GM12872 (cell line): ENCODE data around the gene RPS6KA2.

Source experiments
- TF ChIP-seq, protein P1 (sequence below): IDR thresholded peaks from 3 replicates; pipeline ENCODE4 v1.5.1; 2011; ENCODE audit warnings: low read depth, mild to moderate bottlenecking, low read length, moderate library complexity; ENCODE audit not compliant: insufficient read depth

The RPS6KA2 gene

DNA sequence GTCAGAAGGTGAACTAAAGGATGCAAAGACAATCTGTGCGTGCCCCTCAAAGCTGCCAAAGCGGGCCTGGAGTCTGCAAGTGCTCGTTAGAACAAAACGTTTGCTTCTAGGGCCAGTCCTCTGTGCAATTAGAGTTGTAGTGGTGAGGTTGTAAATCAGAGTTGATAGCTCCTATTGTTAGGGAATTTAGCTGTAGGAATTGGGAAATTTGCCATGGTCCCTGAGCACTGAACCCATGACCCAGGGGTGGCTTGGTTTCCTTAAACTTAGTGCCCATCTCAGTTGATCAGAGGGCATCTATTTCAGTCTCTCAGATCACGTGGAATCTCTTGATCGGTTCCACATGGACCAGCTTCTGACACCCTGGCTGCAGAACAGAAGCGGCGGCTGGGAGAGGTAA is 18.8 kb upstream of the RPS6KA2 start:
- TF ChIP-seq, protein P1, sequence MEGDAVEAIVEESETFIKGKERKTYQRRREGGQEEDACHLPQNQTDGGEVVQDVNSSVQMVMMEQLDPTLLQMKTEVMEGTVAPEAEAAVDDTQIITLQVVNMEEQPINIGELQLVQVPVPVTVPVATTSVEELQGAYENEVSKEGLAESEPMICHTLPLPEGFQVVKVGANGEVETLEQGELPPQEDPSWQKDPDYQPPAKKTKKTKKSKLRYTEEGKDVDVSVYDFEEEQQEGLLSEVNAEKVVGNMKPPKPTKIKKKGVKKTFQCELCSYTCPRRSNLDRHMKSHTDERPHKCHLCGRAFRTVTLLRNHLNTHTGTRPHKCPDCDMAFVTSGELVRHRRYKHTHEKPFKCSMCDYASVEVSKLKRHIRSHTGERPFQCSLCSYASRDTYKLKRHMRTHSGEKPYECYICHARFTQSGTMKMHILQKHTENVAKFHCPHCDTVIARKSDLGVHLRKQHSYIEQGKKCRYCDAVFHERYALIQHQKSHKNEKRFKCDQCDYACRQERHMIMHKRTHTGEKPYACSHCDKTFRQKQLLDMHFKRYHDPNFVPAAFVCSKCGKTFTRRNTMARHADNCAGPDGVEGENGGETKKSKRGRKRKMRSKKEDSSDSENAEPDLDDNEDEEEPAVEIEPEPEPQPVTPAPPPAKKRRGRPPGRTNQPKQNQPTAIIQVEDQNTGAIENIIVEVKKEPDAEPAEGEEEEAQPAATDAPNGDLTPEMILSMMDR = no peak

- TF ChIP-seq, protein P1 = no peak
Measured at GRCh38 chr6:166644681-166645080, 17.6 kb upstream of the RPS6KA2 start.

DNA sequence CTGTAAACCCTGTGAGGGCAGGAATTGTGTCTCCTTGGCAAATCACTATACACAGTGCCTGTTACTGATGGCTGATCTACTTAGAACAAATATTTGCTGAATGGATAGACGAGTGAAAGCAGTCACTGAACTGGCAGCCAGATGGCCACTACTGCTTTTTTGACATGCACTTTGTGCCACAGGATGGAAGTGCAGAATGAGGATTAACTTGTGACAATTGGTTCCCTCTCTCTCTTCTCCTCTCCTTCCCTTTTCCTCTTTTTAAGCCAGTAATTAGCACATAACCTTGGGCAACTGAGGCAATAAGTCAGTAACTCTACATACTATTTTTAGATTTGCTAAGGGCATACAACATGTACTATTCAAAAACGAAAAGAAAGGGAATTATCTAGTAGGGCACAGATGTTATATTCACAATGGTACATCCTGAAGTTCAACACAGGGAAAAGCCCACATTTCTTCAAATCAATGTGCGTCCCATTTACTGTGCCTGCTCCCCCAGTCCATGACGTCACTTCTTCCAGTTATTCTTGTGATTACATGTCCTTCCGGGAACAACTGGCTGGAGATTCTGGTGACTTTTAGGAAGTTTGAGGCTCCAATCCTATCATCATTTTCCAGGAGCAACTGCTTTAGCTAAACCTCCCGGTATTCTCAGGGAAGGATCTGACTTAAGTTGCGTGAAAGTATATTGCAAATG is 17.0 kb upstream of the RPS6KA2 start:
- TF ChIP-seq, protein P1 = no peak

GRCh38 chr6:166642646-166643045 is 15.6 kb upstream of the RPS6KA2 start:
- TF ChIP-seq, protein P1 = no peak

- TF ChIP-seq, protein P1 = no peak
Measured at GRCh38 chr6:166640342-166641043, 13.4 kb upstream of the RPS6KA2 start.

- TF ChIP-seq, protein P1 = no peak
Measured at GRCh38 chr6:166639921-166640320, 12.9 kb upstream of the RPS6KA2 start.

- TF ChIP-seq, protein P1 = no peak
Measured at GRCh38 chr6:166638573-166638964, 11.5 kb upstream of the RPS6KA2 start.
